ENCODE data around the gene FLOT1. TPM values are rescaled to one million over a fixed set of nuclear protein-coding genes. Genes with fewer than 3 reads are reported as not detected.

The FLOT1 gene
- total and polyA plus RNA-seq, 9 of the 15 experiments (the other 6 are each of a cell fraction or from before 2014, with no cell fraction given), result 11.7 to 149 (median 118) TPM

DNA sequence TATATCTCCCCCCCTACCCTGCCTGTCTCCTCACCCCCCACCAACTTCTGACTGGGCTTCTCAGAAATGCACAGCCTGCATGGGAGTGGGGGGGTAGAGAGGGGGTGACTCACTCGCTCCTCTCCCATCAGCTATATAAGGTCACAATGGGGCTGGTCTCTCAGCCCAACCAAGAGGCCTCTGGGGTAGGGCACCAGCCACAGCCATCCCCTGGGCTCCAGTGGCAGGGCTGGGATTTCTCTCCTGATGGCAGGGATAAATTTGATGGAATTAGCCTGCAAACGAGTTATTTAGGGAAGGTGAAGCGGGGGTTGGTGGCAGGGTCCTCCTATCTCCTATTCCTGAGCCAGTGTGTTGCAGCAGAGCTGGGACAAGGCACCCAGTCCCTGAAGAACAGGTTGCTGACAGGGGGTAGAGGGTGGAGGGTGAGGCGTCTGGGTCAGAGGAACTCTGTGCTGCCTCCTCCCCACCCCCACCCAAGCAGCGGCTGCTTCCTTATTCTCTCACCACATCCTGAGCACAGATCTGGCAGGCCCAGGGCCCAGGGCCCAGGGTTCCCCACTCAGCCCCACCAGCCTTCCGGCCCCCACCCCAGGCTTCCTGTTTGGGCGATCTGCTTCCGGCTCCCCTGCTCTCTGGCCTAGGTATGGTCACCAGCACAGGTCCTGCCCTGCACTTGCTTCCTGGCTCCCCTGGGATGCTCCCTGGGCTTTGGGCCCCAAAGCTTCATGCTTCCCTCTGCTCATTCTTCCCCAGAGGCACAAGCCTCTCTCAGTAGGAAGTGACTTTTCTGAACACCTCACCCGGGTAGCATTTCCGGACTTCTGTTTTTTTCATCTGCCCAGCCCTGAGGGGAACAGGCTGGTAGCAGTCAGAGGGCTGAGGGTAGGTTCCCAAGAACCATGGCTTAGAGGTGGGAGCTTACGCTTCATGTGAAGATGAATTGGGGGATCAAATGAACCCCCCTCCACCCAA, 60.1 kb downstream of the FLOT1 start:
- Histone ChIP-seq H4K20me1 (replicated peaks; ENCODE audit: control insufficient read depth, insufficient read depth, low read length) (no peaks in the 10 kb centered on the region; the same call in 1 of the 2 replicates), H3K9ac (ENCODE audit: insufficient read depth in 1 of 2, low read depth in 2 of 2, low read length in 2 of 2) (peak overlapping the region; percentile 81 to 95), H3K4me3 (peak overlapping the region; percentile 81), H3K27me3 (ENCODE audit: control insufficient read depth in 2 of 2, insufficient read depth in 2 of 2, low read length in 2 of 2) (no peaks in the 10 kb centered on the region), H3K36me3 (ENCODE audit: control insufficient read depth, insufficient read depth, low read length) (peaks cover 31% of the 10 kb centered on the region), H3K4me2 (ENCODE audit: insufficient read depth, low read length) (peak overlapping the region; percentile 97), H3K79me2 (ENCODE audit: control insufficient read depth, insufficient read depth, low read length) (peaks cover 85% of the 10 kb centered on the region), H3K9me3 (replicated peaks; ENCODE audit: control insufficient read depth, insufficient read depth, low read depth, low read length) (no peaks in the 10 kb centered on the region), H3K27ac (ENCODE audit: extremely low read depth, low read depth, low read length) (peak overlapping the region; percentile 88), H3K4me1 (replicated peaks in 1 of 2; ENCODE audit: control insufficient read depth in 2 of 2, insufficient read depth in 2 of 2, low read length in 2 of 2) (peaks cover 41 to 80% of the 10 kb centered on the region in 2 experiments), H3K9me1 (ENCODE audit: control insufficient read depth, insufficient read depth, low read length) (no peaks in the 10 kb centered on the region), H2AFZ (ENCODE audit: low read depth, low read length) (peak overlapping the region; percentile 27)
- in situ Hi-C loops (cut with MboI), result no loop called here
- intact Hi-C loops (cut with micrococcal nuclease), result loop anchor here (1.0 to 10.0 kb wide), 3 partner anchors 35 to 405 kb away; partner anchors contain the start of gene MDC1
- CTCF ChIA-PET (ENCODE audit: low intra/inter-chr PET ratio), result interaction anchor here (6.1 kb wide), 1 partner anchor 39 kb away, joined by 92 read pairs; the partner anchor contains the start of gene TUBB
- 4% methylated on average over 11 of the region's 11 CpGs for WGBS (ENCODE audit: insufficient coverage, low coverage, missing lambda C conversion rate)
- peak; percentile 76 to 93 (median 84) for DNase-seq (ENCODE audit: extremely low read depth in 1 of 4, low spot score in 3 of 4)
- peak; percentile 66 for ATAC-seq
- POLR2A ChIA-PET, result interaction anchor here (0.5 to 7.0 kb wide), 15 partner anchors 8 to 981 kb away, joined by 3 to 118 read pairs (median 4); partner anchors contain the start of genes DHX16, MDC1, MRPS18B and NRM
- BruUV-seq (replicated peaks), result no TSS peak
- FAIRE-seq, result peak; percentile 91
- TF ChIP-seq, protein P1, sequence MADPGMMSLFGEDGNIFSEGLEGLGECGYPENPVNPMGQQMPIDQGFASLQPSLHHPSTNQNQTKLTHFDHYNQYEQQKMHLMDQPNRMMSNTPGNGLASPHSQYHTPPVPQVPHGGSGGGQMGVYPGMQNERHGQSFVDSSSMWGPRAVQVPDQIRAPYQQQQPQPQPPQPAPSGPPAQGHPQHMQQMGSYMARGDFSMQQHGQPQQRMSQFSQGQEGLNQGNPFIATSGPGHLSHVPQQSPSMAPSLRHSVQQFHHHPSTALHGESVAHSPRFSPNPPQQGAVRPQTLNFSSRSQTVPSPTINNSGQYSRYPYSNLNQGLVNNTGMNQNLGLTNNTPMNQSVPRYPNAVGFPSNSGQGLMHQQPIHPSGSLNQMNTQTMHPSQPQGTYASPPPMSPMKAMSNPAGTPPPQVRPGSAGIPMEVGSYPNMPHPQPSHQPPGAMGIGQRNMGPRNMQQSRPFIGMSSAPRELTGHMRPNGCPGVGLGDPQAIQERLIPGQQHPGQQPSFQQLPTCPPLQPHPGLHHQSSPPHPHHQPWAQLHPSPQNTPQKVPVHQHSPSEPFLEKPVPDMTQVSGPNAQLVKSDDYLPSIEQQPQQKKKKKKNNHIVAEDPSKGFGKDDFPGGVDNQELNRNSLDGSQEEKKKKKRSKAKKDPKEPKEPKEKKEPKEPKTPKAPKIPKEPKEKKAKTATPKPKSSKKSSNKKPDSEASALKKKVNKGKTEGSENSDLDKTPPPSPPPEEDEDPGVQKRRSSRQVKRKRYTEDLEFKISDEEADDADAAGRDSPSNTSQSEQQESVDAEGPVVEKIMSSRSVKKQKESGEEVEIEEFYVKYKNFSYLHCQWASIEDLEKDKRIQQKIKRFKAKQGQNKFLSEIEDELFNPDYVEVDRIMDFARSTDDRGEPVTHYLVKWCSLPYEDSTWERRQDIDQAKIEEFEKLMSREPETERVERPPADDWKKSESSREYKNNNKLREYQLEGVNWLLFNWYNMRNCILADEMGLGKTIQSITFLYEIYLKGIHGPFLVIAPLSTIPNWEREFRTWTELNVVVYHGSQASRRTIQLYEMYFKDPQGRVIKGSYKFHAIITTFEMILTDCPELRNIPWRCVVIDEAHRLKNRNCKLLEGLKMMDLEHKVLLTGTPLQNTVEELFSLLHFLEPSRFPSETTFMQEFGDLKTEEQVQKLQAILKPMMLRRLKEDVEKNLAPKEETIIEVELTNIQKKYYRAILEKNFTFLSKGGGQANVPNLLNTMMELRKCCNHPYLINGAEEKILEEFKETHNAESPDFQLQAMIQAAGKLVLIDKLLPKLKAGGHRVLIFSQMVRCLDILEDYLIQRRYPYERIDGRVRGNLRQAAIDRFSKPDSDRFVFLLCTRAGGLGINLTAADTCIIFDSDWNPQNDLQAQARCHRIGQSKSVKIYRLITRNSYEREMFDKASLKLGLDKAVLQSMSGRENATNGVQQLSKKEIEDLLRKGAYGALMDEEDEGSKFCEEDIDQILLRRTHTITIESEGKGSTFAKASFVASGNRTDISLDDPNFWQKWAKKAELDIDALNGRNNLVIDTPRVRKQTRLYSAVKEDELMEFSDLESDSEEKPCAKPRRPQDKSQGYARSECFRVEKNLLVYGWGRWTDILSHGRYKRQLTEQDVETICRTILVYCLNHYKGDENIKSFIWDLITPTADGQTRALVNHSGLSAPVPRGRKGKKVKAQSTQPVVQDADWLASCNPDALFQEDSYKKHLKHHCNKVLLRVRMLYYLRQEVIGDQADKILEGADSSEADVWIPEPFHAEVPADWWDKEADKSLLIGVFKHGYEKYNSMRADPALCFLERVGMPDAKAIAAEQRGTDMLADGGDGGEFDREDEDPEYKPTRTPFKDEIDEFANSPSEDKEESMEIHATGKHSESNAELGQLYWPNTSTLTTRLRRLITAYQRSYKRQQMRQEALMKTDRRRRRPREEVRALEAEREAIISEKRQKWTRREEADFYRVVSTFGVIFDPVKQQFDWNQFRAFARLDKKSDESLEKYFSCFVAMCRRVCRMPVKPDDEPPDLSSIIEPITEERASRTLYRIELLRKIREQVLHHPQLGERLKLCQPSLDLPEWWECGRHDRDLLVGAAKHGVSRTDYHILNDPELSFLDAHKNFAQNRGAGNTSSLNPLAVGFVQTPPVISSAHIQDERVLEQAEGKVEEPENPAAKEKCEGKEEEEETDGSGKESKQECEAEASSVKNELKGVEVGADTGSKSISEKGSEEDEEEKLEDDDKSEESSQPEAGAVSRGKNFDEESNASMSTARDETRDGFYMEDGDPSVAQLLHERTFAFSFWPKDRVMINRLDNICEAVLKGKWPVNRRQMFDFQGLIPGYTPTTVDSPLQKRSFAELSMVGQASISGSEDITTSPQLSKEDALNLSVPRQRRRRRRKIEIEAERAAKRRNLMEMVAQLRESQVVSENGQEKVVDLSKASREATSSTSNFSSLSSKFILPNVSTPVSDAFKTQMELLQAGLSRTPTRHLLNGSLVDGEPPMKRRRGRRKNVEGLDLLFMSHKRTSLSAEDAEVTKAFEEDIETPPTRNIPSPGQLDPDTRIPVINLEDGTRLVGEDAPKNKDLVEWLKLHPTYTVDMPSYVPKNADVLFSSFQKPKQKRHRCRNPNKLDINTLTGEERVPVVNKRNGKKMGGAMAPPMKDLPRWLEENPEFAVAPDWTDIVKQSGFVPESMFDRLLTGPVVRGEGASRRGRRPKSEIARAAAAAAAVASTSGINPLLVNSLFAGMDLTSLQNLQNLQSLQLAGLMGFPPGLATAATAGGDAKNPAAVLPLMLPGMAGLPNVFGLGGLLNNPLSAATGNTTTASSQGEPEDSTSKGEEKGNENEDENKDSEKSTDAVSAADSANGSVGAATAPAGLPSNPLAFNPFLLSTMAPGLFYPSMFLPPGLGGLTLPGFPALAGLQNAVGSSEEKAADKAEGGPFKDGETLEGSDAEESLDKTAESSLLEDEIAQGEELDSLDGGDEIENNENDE (IDR thresholded peaks at IDR 0.05; ENCODE audit: low read depth, low read length), result no peak
- no peak for TF ChIP-seq ZNF347 (CRISPR knock-in tag; IDR thresholded peaks at IDR 0.05; ENCODE audit: low read depth)
- TF ChIP-seq HMGN3 (IDR thresholded peaks at IDR 0.05; ENCODE audit: borderline replicate concordance, extremely low read depth, insufficient read length, low read depth, low read length), result peak; percentile 64
- TF ChIP-seq PPARD (CRISPR knock-in tag; IDR thresholded peaks at IDR 0.05), result no peak
- no peak for TF ChIP-seq HNRNPL (IDR thresholded peaks at IDR 0.05; ENCODE audit: low read depth, low read length)
- TF ChIP-seq FOSL1 (tag; conservative IDR thresholded peaks at IDR 0.05), result peak; percentile 99
- 0 out of 2 replicates have a peak, but pooled peaks have one; percentile 22 for TF ChIP-seq RB1 (IDR thresholded peaks at IDR 0.05; ENCODE audit: low read depth)
- no peak for TF ChIP-seq BACH1 (tag; IDR thresholded peaks at IDR 0.05)
